Measurements from ENCODE around the gene MGMT. TPM values are rescaled to one million over a fixed set of nuclear protein-coding genes. Genes with fewer than 3 reads are reported as not detected.

MGMT gene
- total RNA-seq, 3 donors from 2014 or later = 15.4 to 17.5 (median 16.3) TPM

DNA sequence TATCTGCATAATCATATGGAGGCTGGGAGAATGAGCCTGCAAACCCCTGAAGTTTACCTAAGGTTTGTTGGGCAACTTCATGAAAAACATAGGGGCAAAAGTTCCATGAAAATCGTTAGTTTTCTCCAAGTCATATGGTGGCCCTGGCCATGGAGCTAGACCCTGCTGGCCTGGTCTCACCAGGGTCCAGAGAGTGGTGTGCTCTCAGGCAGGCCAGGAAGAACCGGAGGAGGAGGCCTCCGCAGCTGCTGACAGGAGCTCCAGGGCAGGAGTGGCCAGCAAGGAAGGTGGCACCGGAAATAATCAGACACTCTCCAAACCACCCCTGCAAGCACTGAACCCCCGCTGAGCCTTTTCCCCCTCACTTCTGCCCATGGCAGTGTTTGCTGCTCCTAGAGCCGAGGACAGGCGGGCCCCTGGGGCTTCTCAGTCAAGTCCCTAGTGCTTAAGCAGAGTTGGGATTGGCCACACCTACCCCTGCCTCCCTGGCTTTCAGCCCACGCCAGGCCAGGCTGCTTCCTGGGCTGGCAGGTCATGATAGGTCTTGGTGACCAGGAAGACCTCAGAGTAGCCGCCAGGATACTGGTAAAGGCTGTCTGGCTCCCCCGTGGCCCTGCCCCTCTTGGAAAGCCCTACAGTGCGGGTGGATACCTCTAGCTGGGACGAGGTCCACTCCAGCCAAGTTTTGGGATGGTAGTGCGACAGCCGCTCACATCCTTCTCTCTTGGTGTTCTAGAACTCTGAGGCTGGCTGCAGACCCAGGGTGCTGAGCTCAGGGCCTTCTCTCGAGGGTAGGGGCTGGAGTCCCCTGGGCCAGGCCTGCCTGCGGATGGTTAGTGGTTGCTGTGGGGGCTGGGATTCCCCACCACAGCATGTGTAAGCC lies 242.8 kb downstream of the MGMT start:
- H3K4me1 ChIP-seq (ENCODE audit: low read depth) = peaks cover 7% of the 10 kb centered on the region
- no peak for DNase-seq
- no peak for ATAC-seq
- H3K36me3 ChIP-seq (ENCODE audit: low read depth) = no peaks in the 10 kb centered on the region
- H3K9me3 ChIP-seq = no peaks in the 10 kb centered on the region
- no peak overlapping the region for H3K4me3 ChIP-seq
- TF ChIP-seq CTCF (IDR thresholded peaks at IDR 0.05) = no peak
- intact Hi-C loops (cut with DNase I, micrococcal nuclease) = no loop called here

DNA sequence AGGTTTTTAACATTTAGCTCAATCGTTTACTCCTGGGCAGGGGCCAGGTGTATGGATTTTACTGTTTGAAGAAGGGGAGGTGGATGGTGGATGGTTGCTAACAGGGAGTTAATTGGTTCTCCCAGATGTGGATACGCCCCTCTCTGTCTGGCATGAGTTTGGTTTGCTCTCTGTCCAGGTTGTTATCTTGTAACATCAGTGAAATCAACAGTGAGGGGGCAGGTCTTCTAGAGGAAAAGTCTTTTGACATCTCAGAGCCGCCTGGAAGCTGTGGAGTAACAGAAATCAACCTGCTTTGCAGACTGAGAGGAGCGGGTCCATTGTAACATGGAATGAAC lies 243.4 kb downstream of the MGMT start:
- H3K36me3 ChIP-seq (ENCODE audit: low read depth) = no peaks in the 10 kb centered on the region
- intact Hi-C loops (cut with DNase I, micrococcal nuclease) = no loop called here
- no peak for ATAC-seq
- DNase-seq = no peak
- peaks cover 7% of the 10 kb centered on the region for H3K4me1 ChIP-seq (ENCODE audit: low read depth)
- no peaks in the 10 kb centered on the region for H3K9me3 ChIP-seq
- no peak overlapping the region for H3K4me3 ChIP-seq
- TF ChIP-seq CTCF (IDR thresholded peaks at IDR 0.05) = no peak

GRCh38 chr10:129711291-129711690 lies 244.2 kb downstream of the MGMT start:
- intact Hi-C loops (cut with DNase I, micrococcal nuclease) = no loop called here
- no peak for TF ChIP-seq CTCF (IDR thresholded peaks at IDR 0.05)
- Histone ChIP-seq H3K4me1 (ENCODE audit: low read depth) (peaks cover 7% of the 10 kb centered on the region), H3K4me3 (no peak overlapping the region), H3K9me3 (no peaks in the 10 kb centered on the region), H3K36me3 (ENCODE audit: low read depth) (no peaks in the 10 kb centered on the region)
- no peak for DNase-seq
- no peak for ATAC-seq

- H3K9me3 ChIP-seq = no peaks in the 10 kb centered on the region
- H3K4me3 ChIP-seq = no peak overlapping the region
- TF ChIP-seq CTCF (IDR thresholded peaks at IDR 0.05) = no peak
- DNase-seq = no peak
- no peaks in the 10 kb centered on the region for H3K36me3 ChIP-seq (ENCODE audit: low read depth)
- ATAC-seq = no peak
- intact Hi-C loops (cut with DNase I, micrococcal nuclease) = no loop called here
- peaks cover 7% of the 10 kb centered on the region for H3K4me1 ChIP-seq (ENCODE audit: low read depth)
These were observed 245.0 kb downstream of the MGMT start for GRCh38 chr10:129712000-129712399.

DNA sequence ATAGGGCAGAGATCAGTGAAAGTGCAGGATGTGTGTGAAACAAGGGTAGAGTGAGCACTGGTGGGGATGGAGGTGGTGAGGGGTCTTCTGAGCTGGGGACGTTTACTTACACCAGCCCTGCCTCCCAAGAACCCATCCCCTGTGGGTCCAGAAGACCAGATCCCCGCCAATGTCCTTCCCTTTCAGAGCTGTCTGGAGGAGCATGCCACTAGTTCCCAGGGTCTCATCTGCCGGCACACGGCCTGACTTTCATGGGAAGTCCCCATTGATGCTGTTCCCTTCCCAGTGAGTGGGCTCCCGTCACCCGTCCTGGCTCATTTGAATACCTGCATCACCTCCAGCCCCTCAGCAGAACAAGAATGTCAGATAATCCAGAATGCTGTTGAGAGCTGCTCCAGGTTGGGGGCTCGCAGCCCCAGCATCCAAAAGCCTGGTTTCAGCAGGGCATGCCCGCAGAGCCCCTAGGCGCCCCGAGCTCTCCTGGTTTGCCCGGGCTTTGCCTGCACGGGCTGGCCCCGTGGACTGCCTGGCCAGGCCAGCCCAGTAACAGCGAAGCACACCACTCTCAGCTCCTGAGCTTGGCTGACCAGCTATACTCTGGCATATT lies 246.7 kb downstream of the MGMT start:
- H3K4me1 ChIP-seq (ENCODE audit: low read depth) = no peaks in the 10 kb centered on the region
- H3K36me3 ChIP-seq (ENCODE audit: low read depth) = no peaks in the 10 kb centered on the region
- no peaks in the 10 kb centered on the region for H3K9me3 ChIP-seq
- TF ChIP-seq CTCF (IDR thresholded peaks at IDR 0.05) = no peak
- DNase-seq (no peak), ATAC-seq (no peak)
- no peak overlapping the region for H3K4me3 ChIP-seq
- intact Hi-C loops (cut with DNase I, micrococcal nuclease) = no loop called here

Data from mucosa of descending colon (tissue), 3 donors.